Activated naive CD4-positive, alpha-beta T cell treated with anti-CD3 and anti-CD28 coated beads for 36 hours (primary cell): ENCODE results near the gene ZNF431. TPM values are rescaled to one million over a fixed set of nuclear protein-coding genes. Genes with fewer than 3 reads are reported as not detected.
"Not testable (repeated sequence)": the region's sequence is repeated elsewhere in the genome, so short reads cannot be mapped to it uniquely, and the experiment has no call there.

Experiments
- CTCF ChIA-PET: fragments of 350-600 bp; sonication (Branson Sonifier 250); formaldehyde crosslinking; loops from one replicate; lab custom pipeline; 2021; ENCODE audit warnings: antibody characterized with exemption; lab: Charles Lee
- DNase-seq: peaks from one replicate; pipeline ENCODE4 v3.0.0-alpha.2; 2020
- H3K27ac Mint-ChIP-seq: one replicate; pipeline ENCODE4 v1.8.0; 2021; ENCODE audit warnings: mild to moderate bottlenecking, mixed read lengths
- H3K27me3 Mint-ChIP-seq: one replicate; pipeline ENCODE4 v1.8.0; 2021; ENCODE audit warnings: low read depth, mixed read lengths
- H3K36me3 Mint-ChIP-seq: one replicate; pipeline ENCODE4 v1.8.0; 2021; ENCODE audit warnings: low read depth, mixed read lengths
- H3K4me1 Mint-ChIP-seq: one replicate; pipeline ENCODE4 v1.8.0; 2021; ENCODE audit warnings: low read depth, mixed read lengths
- H3K4me3 Mint-ChIP-seq: one replicate; pipeline ENCODE4 v1.8.0; 2021; ENCODE audit warnings: mild to moderate bottlenecking, moderate library complexity, mixed read lengths
- H3K9me3 Mint-ChIP-seq: one replicate; pipeline ENCODE4 v1.8.0; 2021; ENCODE audit warnings: mixed read lengths
- intact Hi-C: fragments of 100-400 bp; cut with micrococcal nuclease; formaldehyde crosslinking; loops from one replicate; pipeline ENCODE4 v1.15.1; 2023
- total RNA-seq, 2 experiments: library from RNA; stranded (reverse); gene quantifications; one replicate each; pipeline ENCODE4 v1.2.3, GENCODE V29; 2021

The ZNF431 gene
- total RNA-seq, 2 experiments from 2014 or later: 13.2 to 16.4 TPM

- Mint-ChIP-seq H3K36me3 (peaks cover 82% of the 10 kb centered on the region), H3K9me3 (peaks cover 11% of the 10 kb centered on the region), H3K27ac (peak overlapping the region; percentile 36), H3K27me3 (no peaks in the 10 kb centered on the region), H3K4me1 (peaks cover 15% of the 10 kb centered on the region), H3K4me3 (no peak overlapping the region)
- CTCF ChIA-PET: no interaction called here
- no peak for DNase-seq
- intact Hi-C loops: no loop called here
These were observed 9.6 kb downstream of the ZNF431 start for GRCh38 chr19:21151460-21151859.

- Mint-ChIP-seq H3K4me3 (no peak overlapping the region), H3K27ac (no peak overlapping the region), H3K27me3 (no peaks in the 10 kb centered on the region), H3K36me3 (peaks cover 64% of the 10 kb centered on the region), H3K9me3 (peaks cover 18% of the 10 kb centered on the region), H3K4me1 (peaks cover 15% of the 10 kb centered on the region)
- CTCF ChIA-PET: no interaction called here
- DNase-seq: no peak
- intact Hi-C loops: no loop called here
These were observed 16.8 kb downstream of the ZNF431 start for GRCh38 chr19:21158523-21159135.

- no peak for DNase-seq
- peaks cover 62% of the 10 kb centered on the region for H3K36me3 Mint-ChIP-seq
- H3K27me3 Mint-ChIP-seq: no peaks in the 10 kb centered on the region
- H3K9me3 Mint-ChIP-seq: no peaks in the 10 kb centered on the region
- peaks cover 11% of the 10 kb centered on the region for H3K4me1 Mint-ChIP-seq
- H3K4me3 Mint-ChIP-seq: no peak overlapping the region
- no peak overlapping the region for H3K27ac Mint-ChIP-seq
- CTCF ChIA-PET: interaction anchor here (0.6 kb wide), 1 partner anchor 166 kb away, joined by 3 read pairs; no protein-coding TSS in a partner anchor
- intact Hi-C loops: no loop called here
These were observed 22.7 kb downstream of the ZNF431 start for GRCh38 chr19:21164541-21164940.

GRCh38 chr19:21166436-21166835 is 24.6 kb downstream of the ZNF431 start:
- no peak overlapping the region for H3K4me3 Mint-ChIP-seq
- H3K27me3 Mint-ChIP-seq: no peaks in the 10 kb centered on the region
- peaks cover 62% of the 10 kb centered on the region for H3K36me3 Mint-ChIP-seq
- no peak for DNase-seq
- peaks cover 5% of the 10 kb centered on the region for H3K4me1 Mint-ChIP-seq
- CTCF ChIA-PET: no interaction called here
- peaks cover 2% of the 10 kb centered on the region for H3K9me3 Mint-ChIP-seq
- intact Hi-C loops: no loop called here
- no peak overlapping the region for H3K27ac Mint-ChIP-seq

- no peak overlapping the region for H3K27ac Mint-ChIP-seq
- CTCF ChIA-PET: interaction anchor here (0.6 kb wide), 1 partner anchor 184 kb away, joined by 3 read pairs; no protein-coding TSS in a partner anchor
These were observed 55.9 kb downstream of the ZNF431 start for GRCh38 chr19:21197590-21198295.

GRCh38 chr19:21202865-21203494 is 61.1 kb downstream of the ZNF431 start:
- CTCF ChIA-PET: interaction anchor here (0.6 to 1.9 kb wide), 9 partner anchors 19 to 1682 kb away, joined by 3 to 13 read pairs (median 3); no protein-coding TSS in a partner anchor
- H3K27me3 Mint-ChIP-seq: peaks cover 10% of the 10 kb centered on the region
- H3K4me1 Mint-ChIP-seq: no peaks in the 10 kb centered on the region
- no peak overlapping the region for H3K27ac Mint-ChIP-seq
- intact Hi-C loops: loop anchor here (1.0 to 10.0 kb wide), 4 partner anchors 279 to 1342 kb away; no protein-coding TSS in a partner anchor
- H3K9me3 Mint-ChIP-seq: no peaks in the 10 kb centered on the region
- DNase-seq: peak; percentile 48
- no peaks in the 10 kb centered on the region for H3K36me3 Mint-ChIP-seq
- no peak overlapping the region for H3K4me3 Mint-ChIP-seq

More at GRCh38 chr19:21197590-21198295, 55.9 kb downstream of the ZNF431 start:
- Mint-ChIP-seq H3K4me3 (no peak overlapping the region), H3K4me1 (no peaks in the 10 kb centered on the region), H3K27me3 (peaks cover under 1% of the 10 kb centered on the region), H3K9me3 (peaks cover 4% of the 10 kb centered on the region), H3K36me3 (no peaks in the 10 kb centered on the region)
- intact Hi-C loops: no loop called here
- no peak for DNase-seq

- H3K36me3 Mint-ChIP-seq: no peaks in the 10 kb centered on the region
- intact Hi-C loops: no loop called here
- no peaks in the 10 kb centered on the region for H3K4me1 Mint-ChIP-seq
- no peak overlapping the region for H3K27ac Mint-ChIP-seq
- no peaks in the 10 kb centered on the region for H3K9me3 Mint-ChIP-seq
- no peak overlapping the region for H3K4me3 Mint-ChIP-seq
- peaks cover 9% of the 10 kb centered on the region for H3K27me3 Mint-ChIP-seq
- CTCF ChIA-PET: no interaction called here
- DNase-seq: no peak
These were observed 68.3 kb downstream of the ZNF431 start for GRCh38 chr19:21210037-21210621.

GRCh38 chr19:21221693-21222092 is 79.9 kb downstream of the ZNF431 start:
- Mint-ChIP-seq H3K4me1 (no peaks in the 10 kb centered on the region), H3K36me3 (no peaks in the 10 kb centered on the region), H3K27me3 (peaks cover 11% of the 10 kb centered on the region), H3K9me3 (no peaks in the 10 kb centered on the region), H3K4me3 (no peak overlapping the region), H3K27ac (no peak overlapping the region)
- intact Hi-C loops: no loop called here
- no peak for DNase-seq
- CTCF ChIA-PET: interaction anchor here (1.5 kb wide), 1 partner anchor 18 kb away, joined by 3 read pairs; no protein-coding TSS in a partner anchor

- intact Hi-C loops, H3K36me3 Mint-ChIP-seq, H3K4me1 Mint-ChIP-seq, DNase-seq, H3K4me3 Mint-ChIP-seq, H3K27ac Mint-ChIP-seq, H3K27me3 Mint-ChIP-seq: not testable (repeated sequence)
- CTCF ChIA-PET: interaction anchor here (0.6 kb wide), 1 partner anchor 1422 kb away, joined by 3 read pairs; no protein-coding TSS in a partner anchor
- H3K9me3 Mint-ChIP-seq: peaks cover 24% of the 10 kb centered on the region
These were observed 88.1 kb downstream of the ZNF431 start for GRCh38 chr19:21229938-21230337.

GRCh38 chr19:21233691-21234090 is 91.9 kb downstream of the ZNF431 start:
- intact Hi-C loops: no loop called here
- Mint-ChIP-seq H3K36me3 (peaks cover 5% of the 10 kb centered on the region), H3K4me1 (no peaks in the 10 kb centered on the region), H3K27ac (no peak overlapping the region), H3K4me3 (no peak overlapping the region), H3K9me3 (peaks cover 21% of the 10 kb centered on the region), H3K27me3 (no peaks in the 10 kb centered on the region)
- DNase-seq: no peak
- CTCF ChIA-PET: no interaction called here

- intact Hi-C loops, H3K36me3 Mint-ChIP-seq, H3K4me1 Mint-ChIP-seq, H3K4me3 Mint-ChIP-seq, H3K27ac Mint-ChIP-seq, H3K27me3 Mint-ChIP-seq, CTCF ChIA-PET, H3K9me3 Mint-ChIP-seq, DNase-seq: not testable (repeated sequence)
These were observed 94.9 kb downstream of the ZNF431 start for GRCh38 chr19:21236751-21237150.

- H3K27ac Mint-ChIP-seq: no peak overlapping the region
- intact Hi-C loops: no loop called here
- CTCF ChIA-PET: interaction anchor here (0.5 kb wide), 1 partner anchor 48 kb away, joined by 4 read pairs; no protein-coding TSS in a partner anchor
These were observed 96.8 kb downstream of the ZNF431 start for GRCh38 chr19:21238670-21239069.

More at GRCh38 chr19:21238670-21239069, 96.8 kb downstream of the ZNF431 start:
- H3K9me3 Mint-ChIP-seq: no peaks in the 10 kb centered on the region
- DNase-seq: no peak
- H3K36me3 Mint-ChIP-seq: no peaks in the 10 kb centered on the region
- H3K27me3 Mint-ChIP-seq: no peaks in the 10 kb centered on the region
- no peaks in the 10 kb centered on the region for H3K4me1 Mint-ChIP-seq
- no peak overlapping the region for H3K4me3 Mint-ChIP-seq
